ENCODE measurements around the gene BCO1.

Gene BCO1

GRCh38 chr16:81276323-81276722, 37.8 kb downstream of the BCO1 start:
- DNase-seq (ENCODE audit: low spot score): no peak

GRCh38 chr16:81277541-81278080, 39.1 kb downstream of the BCO1 start:
- DNase-seq (ENCODE audit: low spot score): no peak

- no peak for DNase-seq (ENCODE audit: low spot score)
Measured at GRCh38 chr16:81278526-81278925, 40.0 kb downstream of the BCO1 start.

- DNase-seq (ENCODE audit: low spot score): no peak
Measured at GRCh38 chr16:81279392-81279791, 40.9 kb downstream of the BCO1 start.

GRCh38 chr16:81280393-81280792, 41.9 kb downstream of the BCO1 start:
- DNase-seq (ENCODE audit: low spot score): no peak

GRCh38 chr16:81283044-81283443, 44.6 kb downstream of the BCO1 start:
- no peak for DNase-seq (ENCODE audit: low spot score)

GRCh38 chr16:81284995-81285600, 46.6 kb downstream of the BCO1 start:
- no peak for DNase-seq (ENCODE audit: low spot score)

GRCh38 chr16:81286190-81286589, 47.7 kb downstream of the BCO1 start:
- DNase-seq (ENCODE audit: low spot score): no peak

GRCh38 chr16:81291117-81291516, 52.6 kb downstream of the BCO1 start:
- DNase-seq (ENCODE audit: low spot score): no peak

- DNase-seq (ENCODE audit: low spot score): no peak
Measured at GRCh38 chr16:81292936-81293335, 54.4 kb downstream of the BCO1 start.

- DNase-seq (ENCODE audit: low spot score): no peak
Measured at GRCh38 chr16:81293909-81294802, 55.7 kb downstream of the BCO1 start.

- no peak for DNase-seq (ENCODE audit: low spot score)
Measured at GRCh38 chr16:81296631-81297030, 58.1 kb downstream of the BCO1 start.

GRCh38 chr16:81307770-81308169, 69.3 kb downstream of the BCO1 start:
- no peak for DNase-seq (ENCODE audit: low spot score)

- DNase-seq (ENCODE audit: low spot score): no peak
Measured at GRCh38 chr16:81310045-81310644, 71.7 kb downstream of the BCO1 start.

- no peak for DNase-seq (ENCODE audit: low spot score)
Measured at GRCh38 chr16:81311762-81312161, 73.3 kb downstream of the BCO1 start.

- DNase-seq (ENCODE audit: low spot score): no peak
Measured at GRCh38 chr16:81313701-81314602, 75.5 kb downstream of the BCO1 start.

GRCh38 chr16:81314603-81315270, 76.2 kb downstream of the BCO1 start, which contains the start of gene GAN:
GAN (plus strand) TSS chr16:81314962; CDS start chr16:81315114, 152 bp downstream.
- DNase-seq (ENCODE audit: low spot score): peak; percentile 63

- no peak for DNase-seq (ENCODE audit: low spot score)
Measured at GRCh38 chr16:81315271-81316175, 77.0 kb downstream of the BCO1 start.

GRCh38 chr16:81316176-81316496, 77.6 kb downstream of the BCO1 start:
- DNase-seq (ENCODE audit: low spot score): no peak

GRCh38 chr16:81318711-81319110, 80.2 kb downstream of the BCO1 start:
- no peak for DNase-seq (ENCODE audit: low spot score)

All from COLO829 (cell line).